ENCODE data around the gene RASSF9.

GRCh38 chr12:85856966-85857365 is 20.8 kb upstream of the RASSF9 start:
- no peak for TF ChIP-seq CTCF (IDR thresholded peaks at IDR 0.05)
- TF ChIP-seq ZFX (IDR thresholded peaks at IDR 0.05; ENCODE audit: borderline replicate concordance), result no peak
